ENCODE results near the gene NHSL2.

NHSL2 gene

GRCh38 chrX:72125331-72126047, 214.8 kb downstream of the NHSL2 start:
- in situ Hi-C loops (cut with MboI; ENCODE audit: low sequenced_read_pairs): no loop called here

GRCh38 chrX:72126048-72126415, 215.4 kb downstream of the NHSL2 start:
- in situ Hi-C loops (cut with MboI; ENCODE audit: low sequenced_read_pairs): no loop called here

DNA sequence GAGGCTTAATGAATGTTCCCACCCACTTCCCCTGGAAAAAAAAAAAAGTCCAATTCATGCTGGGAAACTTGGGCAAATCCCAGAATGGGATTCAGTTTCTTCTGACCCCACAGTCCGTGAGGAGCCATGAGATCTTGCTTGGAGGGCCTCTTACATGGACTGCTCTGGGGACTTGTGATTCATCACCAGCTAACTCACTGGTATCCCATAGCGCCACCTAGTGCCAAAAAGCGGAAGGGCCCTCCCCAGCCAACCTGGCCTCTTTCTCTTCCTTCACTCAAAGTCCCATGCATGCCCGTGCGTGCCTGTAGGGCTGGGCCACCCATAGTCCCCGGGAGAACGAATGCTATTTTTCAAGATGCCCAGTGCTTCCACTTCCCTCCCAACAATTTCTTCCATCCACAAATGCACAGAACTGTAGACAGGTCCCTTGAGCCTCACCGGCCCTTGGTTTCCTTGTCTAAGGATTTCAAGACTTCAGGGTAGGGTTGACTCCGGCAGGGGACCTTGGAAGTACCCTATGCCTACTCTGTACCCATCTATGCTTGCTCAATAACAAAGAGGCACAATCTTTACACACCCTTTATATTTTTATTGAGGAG, 216.0 kb downstream of the NHSL2 start:
- in situ Hi-C loops (cut with MboI; ENCODE audit: low sequenced_read_pairs): no loop called here

DNA sequence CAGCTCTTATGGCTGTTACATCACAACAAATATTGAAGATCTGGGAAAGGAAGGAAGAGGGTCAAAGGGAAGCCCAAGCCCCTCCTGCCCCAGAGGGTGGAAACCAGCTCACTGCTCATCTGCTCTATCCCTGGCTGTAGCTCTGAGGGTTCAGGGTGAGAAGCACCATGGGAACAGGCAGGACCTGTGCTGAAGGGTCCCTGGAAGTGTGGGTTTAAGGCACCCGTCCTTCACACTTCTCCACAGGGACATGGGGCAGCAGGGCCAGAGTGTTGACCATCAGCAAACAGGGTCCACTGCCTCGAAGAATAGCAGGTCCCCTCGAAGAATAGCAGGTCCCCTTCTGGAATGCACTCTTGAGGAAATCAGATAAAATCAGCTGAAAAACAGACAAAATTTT, 216.7 kb downstream of the NHSL2 start:
- in situ Hi-C loops (cut with MboI; ENCODE audit: low sequenced_read_pairs): no loop called here

GRCh38 chrX:72128183-72128834, 217.7 kb downstream of the NHSL2 start:
- in situ Hi-C loops (cut with MboI; ENCODE audit: low sequenced_read_pairs): no loop called here

DNA sequence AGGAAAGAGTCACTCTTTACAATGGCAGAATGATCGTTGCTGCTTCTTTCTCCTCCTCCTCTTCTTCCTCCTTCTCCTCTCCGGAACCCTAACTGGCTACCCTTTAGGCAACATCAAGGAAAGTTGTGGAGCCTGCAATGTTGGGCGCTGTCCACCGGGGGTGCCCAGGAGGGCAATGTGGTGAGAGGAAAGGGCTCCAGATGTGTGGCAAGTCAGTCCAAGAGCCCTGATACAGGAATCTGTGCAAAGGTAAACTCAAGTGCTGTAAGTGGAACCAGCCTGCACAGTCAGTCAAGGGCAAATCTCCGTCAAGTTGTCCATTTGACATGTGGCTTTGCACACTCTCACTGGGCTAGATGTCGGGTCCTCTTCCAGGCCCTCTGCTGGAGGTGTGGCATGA, 218.2 kb downstream of the NHSL2 start:
- in situ Hi-C loops (cut with MboI; ENCODE audit: low sequenced_read_pairs): no loop called here

GRCh38 chrX:72129661-72130060, 219.0 kb downstream of the NHSL2 start:
- in situ Hi-C loops (cut with MboI; ENCODE audit: low sequenced_read_pairs): no loop called here

DNA sequence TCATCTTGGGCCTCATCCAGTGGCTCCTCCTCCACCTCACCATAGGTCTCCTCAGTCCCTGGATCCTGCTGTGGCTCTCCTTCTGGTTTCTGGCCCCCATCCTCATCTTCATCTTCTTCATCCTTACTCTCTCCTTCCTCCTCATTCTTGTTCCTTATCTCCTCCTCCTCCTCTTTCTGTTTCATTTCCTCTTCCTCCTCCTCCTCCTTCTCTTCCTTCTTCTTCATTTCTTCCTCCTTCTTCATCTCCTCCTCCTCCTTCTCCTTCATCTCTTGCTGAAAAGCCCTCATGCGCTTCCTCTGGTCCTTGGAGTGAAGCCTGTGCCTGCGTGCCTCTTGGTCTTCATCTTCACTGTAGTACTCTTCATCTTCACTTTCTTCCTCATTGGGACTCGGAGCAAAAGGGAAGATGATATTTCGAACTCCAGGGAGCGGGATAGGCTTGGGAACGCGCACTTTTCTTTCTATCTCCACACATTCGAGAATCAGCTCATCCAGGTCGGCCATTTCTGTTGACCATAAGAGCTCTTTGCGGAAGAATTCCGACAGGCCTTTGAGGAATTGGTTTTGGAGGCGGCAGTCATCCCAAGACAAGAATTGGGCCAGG, 219.6 kb downstream of the NHSL2 start:
- in situ Hi-C loops (cut with MboI; ENCODE audit: low sequenced_read_pairs): no loop called here

GRCh38 chrX:72130762-72131250, 220.2 kb downstream of the NHSL2 start:
- in situ Hi-C loops (cut with MboI; ENCODE audit: low sequenced_read_pairs): no loop called here

GRCh38 chrX:72131317-72132294, 221.0 kb downstream of the NHSL2 start, which contains the start of gene RTL5:
TSS of gene RTL5 (minus strand) at chrX:72131915.
- in situ Hi-C loops (cut with MboI; ENCODE audit: low sequenced_read_pairs): no loop called here

- in situ Hi-C loops (cut with MboI; ENCODE audit: low sequenced_read_pairs): no loop called here
These were observed 221.8 kb downstream of the NHSL2 start for GRCh38 chrX:72132456-72132855.

- in situ Hi-C loops (cut with MboI; ENCODE audit: low sequenced_read_pairs): no loop called here
These were observed 223.4 kb downstream of the NHSL2 start for GRCh38 chrX:72133851-72134546.

DNA sequence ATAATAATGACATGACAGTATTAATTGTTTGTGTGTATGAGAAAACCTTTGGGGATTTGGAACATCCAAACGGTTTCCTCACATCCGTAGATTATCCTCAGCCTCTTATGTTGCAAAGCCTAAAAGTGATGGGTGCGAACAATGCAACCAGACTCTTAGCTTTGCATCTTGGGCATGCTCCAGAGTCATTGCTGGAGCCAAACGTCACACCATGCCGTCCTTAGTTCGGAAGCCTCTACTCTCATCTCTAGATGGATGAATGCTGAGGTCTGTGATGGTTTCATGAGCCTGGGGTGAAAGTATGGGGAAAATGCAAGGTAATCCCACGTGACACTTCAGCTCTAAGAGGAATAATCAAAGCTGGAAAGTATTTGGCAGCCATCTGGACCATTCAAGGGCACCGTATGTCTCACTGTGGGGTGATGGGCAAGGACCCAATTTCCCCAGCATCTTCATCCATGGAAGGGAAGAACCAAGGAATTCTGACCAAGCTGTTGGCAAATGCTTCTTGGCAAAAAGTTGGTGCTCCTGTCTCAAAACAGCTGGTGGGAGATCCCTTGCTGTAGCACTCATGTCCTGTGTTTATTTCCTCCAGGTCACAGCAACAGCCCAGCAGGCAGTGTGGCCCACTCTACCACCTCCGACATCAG, 227.3 kb downstream of the NHSL2 start:
- in situ Hi-C loops (cut with MboI; ENCODE audit: low sequenced_read_pairs): no loop called here

DNA sequence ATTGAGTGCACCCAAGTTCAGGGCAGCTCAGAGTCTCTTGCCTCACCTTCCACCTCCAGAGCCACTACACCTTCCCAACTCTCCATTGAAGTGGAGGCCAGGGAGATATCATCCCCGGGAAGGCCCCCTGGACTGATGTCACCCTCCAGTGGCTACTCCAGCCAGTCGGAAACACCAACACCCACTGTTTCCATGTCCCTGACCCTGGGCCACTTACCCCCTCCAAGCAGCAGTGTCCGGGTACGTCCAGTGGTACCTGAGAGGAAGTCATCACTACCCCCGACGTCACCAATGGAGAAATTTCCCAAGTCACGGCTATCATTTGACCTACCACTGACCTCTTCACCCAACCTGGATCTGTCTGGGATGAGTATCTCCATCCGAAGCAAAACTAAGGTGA, 228.9 kb downstream of the NHSL2 start:
- in situ Hi-C loops (cut with MboI; ENCODE audit: low sequenced_read_pairs): no loop called here

- in situ Hi-C loops (cut with MboI; ENCODE audit: low sequenced_read_pairs): no loop called here
These were observed 230.8 kb downstream of the NHSL2 start for GRCh38 chrX:72141372-72142004.

DNA sequence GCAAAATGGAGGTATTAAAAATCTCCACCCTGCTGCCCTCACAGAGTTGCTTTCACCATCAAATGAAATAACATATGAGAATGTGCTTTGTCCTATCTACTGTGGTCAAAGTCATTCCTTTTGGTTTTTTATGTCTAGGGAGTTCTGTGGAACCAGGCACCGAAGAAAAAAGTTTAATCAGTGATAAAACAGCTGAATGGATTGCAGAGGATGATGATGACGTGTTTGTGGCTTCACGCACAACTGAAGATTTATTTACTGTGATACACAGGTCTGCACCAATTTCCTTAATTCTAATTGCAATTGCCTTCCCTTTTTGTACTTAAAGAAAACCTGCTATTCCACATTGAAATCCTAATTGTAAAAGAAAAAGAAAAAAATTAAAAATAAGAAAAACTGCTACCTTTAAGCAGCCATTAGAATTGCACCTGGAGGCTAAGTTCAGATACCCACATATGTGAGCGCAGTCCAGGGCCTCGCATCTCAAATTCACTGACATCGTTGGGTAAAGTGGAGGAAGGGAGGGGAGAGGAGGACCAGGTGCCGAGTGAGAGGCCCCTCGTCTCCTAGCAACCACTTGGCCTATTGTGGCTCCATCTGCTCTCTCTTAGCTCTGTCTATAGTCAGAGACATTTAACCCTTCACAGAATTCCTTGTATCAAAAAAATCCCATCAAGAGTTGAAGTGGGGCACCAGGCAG, 231.6 kb downstream of the NHSL2 start:
- in situ Hi-C loops (cut with MboI; ENCODE audit: low sequenced_read_pairs): no loop called here

GRCh38 chrX:72142794-72143608, 232.4 kb downstream of the NHSL2 start:
- in situ Hi-C loops (cut with MboI; ENCODE audit: low sequenced_read_pairs): no loop called here

DNA sequence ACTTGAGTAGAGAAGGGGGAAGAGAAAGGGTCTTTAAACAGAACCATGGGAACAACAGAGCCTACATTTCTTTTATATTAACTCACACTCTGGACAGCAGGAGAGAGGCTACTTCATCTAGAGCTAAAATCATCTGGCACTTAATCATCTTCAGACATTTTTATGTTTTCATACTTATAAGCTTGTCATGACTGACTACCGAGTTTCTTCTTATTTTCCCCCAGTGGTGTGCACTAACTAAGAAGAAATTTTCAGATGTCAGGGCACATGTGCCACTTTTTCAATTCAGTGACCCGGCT, 232.9 kb downstream of the NHSL2 start:
- in situ Hi-C loops (cut with MboI; ENCODE audit: low sequenced_read_pairs): no loop called here
